Renal cortical epithelial cell (primary cell): Measurements from ENCODE around the gene IMMP2L. TPM values are rescaled to one million over a fixed set of nuclear protein-coding genes. Genes with fewer than 3 reads are reported as not detected.
"Not testable (repeated sequence)": the region's sequence is repeated elsewhere in the genome, so short reads cannot be mapped to it uniquely, and the experiment has no call there.

ENCODE experiments used
- DNase-seq: peaks from one replicate; pipeline ENCODE4 v3.0.0-alpha.2; 2011; ENCODE audit warnings: low read depth
- total RNA-seq: library from RNA; depleted of rRNA; stranded (reverse); fragments of >200 nt; gene quantifications from 2 replicates; pipeline ENCODE4 v1.2.3, GENCODE V29; 2014

The IMMP2L gene
- total RNA-seq, 1 donor from 2014 or later: 23.8 TPM

- no peak for DNase-seq
These were observed 223.3 kb downstream of the IMMP2L start for GRCh38 chr7:111339006-111339405.

- no peak for DNase-seq
These were observed 229.3 kb downstream of the IMMP2L start for GRCh38 chr7:111333010-111333409.

GRCh38 chr7:111330235-111330523 lies 232.1 kb downstream of the IMMP2L start:
- no peak for DNase-seq

DNA sequence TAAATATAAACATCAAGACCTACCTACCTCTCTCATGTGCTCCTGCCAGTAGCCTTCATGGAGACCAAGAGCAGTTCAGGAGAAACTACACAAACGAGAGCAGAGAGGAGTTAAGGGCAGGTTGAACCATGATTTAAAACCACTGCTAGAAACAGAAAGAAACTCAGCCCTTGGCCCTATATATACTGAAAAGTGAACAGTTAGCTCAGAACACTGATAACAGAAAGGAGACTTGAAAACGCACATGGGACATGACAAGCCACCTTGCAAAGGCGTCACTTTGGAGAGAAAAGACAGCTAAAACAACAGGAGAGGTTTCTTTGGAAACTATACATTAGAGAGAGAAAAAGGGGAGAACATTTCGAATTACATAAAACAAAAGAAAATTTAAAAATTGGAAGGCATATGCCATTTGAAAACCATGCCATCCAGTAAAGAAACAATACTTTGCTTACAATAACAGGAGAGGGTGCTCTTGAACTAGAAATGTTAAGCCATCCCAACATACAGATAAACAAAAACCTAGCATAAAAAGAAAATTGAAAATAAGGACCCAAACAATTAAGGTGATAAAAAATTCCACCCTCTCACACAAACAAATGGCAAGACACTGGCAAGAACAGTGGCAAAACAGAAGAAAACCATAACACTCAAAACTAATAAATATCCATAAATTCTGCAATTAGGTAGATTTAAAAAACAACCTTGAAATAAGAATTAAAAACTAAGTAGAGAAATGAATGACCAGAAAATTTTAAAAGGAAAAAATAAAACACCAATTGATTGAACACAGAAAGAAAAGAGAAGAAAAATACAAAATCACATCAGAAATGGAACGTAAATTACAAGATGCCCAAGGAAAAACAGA lies 232.7 kb downstream of the IMMP2L start:
- peak; percentile 25 for DNase-seq

DNA sequence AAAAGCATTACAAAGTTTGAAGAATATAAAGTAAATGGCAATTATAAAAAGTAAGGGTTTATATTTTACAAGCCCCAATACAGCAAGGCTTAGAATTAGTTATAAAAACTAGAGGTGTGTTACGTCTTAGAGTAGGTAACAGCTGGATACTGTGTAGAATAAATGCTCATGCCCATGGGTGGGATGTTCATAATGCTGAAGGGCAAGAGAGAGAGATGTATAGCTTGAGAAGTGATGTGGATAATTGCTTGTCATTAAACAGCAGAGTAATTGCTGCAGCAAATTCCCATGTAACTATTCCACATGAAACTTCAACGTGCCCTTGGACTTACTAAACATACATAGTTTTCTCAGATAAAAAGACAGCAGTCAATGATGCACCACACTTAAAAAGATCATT lies 233.8 kb downstream of the IMMP2L start:
- DNase-seq: no peak

DNA sequence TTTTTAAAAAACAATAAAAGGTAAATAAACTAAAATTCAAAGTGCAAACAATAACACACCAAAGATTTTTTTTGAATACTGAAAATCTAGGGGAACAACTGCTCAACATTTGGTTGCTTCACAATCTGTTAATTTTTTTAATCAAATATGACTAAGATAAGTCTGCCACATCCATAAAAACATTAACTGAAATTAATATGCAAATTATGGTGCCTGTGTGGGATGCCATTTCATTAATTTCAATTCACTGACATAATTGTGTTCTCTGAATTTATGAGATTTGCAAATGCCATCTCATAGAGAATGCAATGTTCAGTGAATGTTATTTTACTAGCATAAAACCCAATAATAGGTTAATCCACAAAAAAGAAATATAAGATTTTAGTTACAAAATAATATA lies 237.5 kb downstream of the IMMP2L start:
- DNase-seq: no peak

DNA sequence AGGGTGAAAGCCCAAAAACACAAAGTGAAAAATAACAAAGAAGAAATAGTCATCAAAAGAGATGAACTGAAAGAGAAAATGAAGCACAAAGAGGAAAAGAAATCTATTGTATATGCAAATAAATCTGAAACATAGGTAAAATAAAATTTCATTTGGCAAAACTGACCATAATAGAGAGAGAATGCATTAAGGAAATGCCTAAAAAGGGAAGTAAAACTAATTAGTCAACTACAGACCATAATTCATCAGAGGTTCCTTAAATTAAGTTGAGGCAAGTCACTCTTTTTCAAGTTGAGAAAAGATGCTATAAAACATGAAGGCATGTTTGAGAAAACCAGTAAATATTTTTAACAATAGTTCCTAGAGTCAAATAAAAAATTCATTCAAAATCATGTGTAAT lies 238.1 kb downstream of the IMMP2L start:
- DNase-seq: no peak

- not testable (repeated sequence) for DNase-seq
These were observed 238.6 kb downstream of the IMMP2L start for GRCh38 chr7:111323670-111324069.

GRCh38 chr7:111320133-111320532 lies 242.2 kb downstream of the IMMP2L start:
- DNase-seq: no peak

- peak; percentile 30 for DNase-seq
These were observed 249.3 kb downstream of the IMMP2L start for GRCh38 chr7:111312966-111313365.

DNA sequence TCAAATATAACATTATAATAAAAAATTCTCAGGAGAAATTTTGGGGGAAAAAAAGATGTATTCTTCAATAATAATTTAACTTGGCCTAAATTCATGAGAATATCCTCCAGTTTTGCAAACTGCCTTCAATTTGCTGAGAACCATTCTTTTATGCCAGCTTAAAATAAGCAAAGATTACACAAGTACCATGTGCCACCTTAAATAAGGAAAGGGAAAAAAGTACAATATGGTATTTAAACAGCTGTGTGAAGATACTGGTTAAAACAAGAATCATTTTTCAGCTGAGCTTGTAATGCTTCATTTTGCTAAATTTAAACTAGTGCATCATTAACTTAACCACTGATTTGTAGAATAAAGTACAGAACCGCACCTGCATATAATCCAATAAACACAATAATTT lies 253.6 kb downstream of the IMMP2L start:
- DNase-seq: no peak

DNA sequence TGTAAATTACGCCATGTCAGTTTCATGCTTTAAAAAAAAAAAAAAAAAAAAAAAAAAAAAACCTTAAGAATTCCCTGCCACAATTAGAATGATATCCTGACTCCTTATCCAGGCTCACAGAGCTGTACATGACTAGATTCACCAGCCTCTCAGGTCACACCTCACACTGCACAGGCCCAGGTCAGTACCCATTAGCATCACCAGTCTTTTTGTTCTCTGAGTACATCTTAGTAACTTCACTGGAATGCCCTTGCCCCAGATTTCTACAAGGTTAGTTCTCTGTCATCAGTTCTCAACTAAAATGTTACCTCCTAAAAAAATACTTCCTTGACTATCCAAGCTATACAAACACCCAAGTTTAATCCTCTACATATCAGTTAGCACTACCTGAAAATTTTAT lies 260.4 kb downstream of the IMMP2L start:
- no peak for DNase-seq

DNA sequence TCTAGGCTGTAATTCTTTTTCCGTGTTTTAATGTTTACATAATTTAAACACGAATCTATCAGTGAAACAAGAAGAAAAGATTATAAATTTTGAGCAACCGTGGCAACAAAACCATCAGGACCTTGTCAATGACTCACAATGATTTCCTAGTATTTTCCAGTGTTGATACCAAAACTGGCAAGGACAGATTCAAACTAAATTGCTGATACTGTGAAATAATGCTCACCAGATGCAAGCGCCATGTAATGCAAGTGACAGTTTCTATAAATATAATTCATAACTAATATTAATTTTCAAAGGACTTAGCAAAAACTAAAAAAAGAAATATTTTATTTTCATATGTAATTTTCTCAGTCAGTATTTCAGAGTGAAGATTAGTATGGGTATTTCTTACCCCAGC lies 267.8 kb downstream of the IMMP2L start:
- no peak for DNase-seq

GRCh38 chr7:111292026-111292470 lies 270.2 kb downstream of the IMMP2L start:
- DNase-seq: no peak

- DNase-seq: no peak
These were observed 271.3 kb downstream of the IMMP2L start for GRCh38 chr7:111290982-111291381.

- no peak for DNase-seq
These were observed 271.9 kb downstream of the IMMP2L start for GRCh38 chr7:111290419-111290818.

DNA sequence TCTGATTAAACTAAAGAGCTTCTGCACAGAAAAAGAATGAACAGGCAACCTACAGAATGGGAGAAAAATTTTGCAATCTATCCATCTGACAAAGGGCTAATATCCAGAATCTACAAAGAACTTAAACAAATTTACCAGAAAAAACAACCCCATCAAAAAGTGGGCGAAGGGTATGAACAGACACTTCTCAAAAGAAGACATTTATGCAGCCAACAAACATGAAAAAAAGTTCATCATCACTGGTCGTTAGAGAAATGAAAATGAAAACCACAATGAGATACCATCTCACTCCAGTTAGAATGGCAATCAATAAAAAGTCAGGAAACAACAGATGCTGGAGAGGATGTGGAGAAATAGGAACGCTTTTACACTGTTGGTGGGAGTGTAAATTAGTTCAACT lies 273.9 kb downstream of the IMMP2L start:
- not testable (repeated sequence) for DNase-seq

GRCh38 chr7:111282626-111283025 lies 279.7 kb downstream of the IMMP2L start:
- DNase-seq: no peak

GRCh38 chr7:111274857-111275256 lies 287.4 kb downstream of the IMMP2L start:
- no peak for DNase-seq

DNA sequence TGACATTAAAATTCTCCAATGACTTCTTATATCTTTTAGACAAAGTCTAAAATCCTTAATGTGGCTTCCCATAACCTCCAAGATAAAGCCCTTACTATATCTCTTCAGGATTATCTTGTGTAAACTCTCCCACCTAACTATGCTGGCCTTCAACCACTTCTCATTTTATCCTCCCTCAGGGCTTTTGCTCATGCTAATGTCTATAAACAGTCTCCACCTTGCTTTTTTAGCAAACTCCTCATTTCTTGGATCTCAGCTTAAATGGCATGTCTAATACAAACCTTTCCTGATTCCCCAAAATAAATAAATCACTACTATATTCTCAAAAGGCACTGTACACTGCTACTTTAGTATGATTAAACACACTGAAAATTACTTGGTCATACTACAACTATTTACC lies 290.2 kb downstream of the IMMP2L start:
- DNase-seq: no peak

DNA sequence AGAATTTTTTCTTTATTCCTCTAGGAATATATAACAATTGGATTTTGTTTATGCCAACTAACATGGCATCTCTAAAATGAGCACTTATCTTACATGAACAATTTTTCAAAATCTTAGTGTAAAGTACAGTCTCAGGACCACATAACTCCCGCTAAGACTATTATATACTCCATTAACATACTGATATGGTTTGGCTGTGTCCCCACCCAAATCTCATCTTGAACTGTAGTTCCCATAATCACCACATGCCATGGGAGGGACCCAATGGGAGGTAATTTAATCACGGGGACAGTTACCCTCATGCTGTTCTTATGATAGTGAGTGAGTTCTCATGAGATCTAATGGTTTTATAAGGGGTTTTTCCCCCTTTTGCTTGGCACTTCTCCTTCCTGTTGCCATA lies 291.5 kb downstream of the IMMP2L start:
- not testable (repeated sequence) for DNase-seq

DNA sequence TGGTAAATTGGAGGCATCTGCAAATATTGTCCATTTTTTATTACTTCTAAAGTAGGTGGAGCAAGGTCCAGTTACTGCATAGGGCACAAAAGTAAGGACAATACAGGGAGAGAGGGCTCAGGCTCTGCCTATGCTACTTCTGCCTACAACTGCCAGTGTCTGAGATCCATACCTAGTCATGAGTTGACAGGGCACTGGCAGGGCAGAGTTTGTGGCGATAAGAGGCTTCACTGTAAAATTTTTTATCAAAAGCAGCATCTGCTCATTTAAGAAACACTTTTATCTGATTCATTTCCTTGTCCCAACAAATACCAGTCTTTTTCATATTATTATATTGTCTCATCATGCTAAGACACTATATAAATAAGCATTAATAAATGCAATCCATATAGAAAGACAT lies 293.4 kb downstream of the IMMP2L start:
- no peak for DNase-seq

- DNase-seq: peak; percentile 98
These were observed 295.7 kb downstream of the IMMP2L start for GRCh38 chr7:111266613-111267012.

DNA sequence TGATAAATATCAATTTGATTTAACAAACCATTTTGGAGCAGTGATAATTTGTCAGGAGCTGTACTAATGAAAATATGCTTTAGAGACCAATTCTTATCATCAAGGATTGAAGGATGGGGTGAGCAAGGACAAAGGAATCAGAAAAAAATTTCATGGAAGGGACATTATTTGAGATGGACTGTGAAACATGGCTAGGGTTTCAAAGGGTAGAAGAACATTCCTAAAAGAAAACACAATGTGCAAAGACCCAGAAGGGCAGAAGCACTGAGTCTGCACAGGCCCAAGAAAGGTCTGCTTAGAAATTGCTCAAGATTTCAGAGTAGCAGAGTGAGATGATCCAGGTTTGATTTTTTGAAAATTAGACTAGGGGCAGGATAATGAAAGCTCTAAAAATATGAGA lies 296.9 kb downstream of the IMMP2L start:
- DNase-seq: no peak
